AG04450 (cell line): Measurements from ENCODE around the gene ACYP2. TPM values are rescaled to one million over a fixed set of nuclear protein-coding genes. Genes with fewer than 3 reads are reported as not detected.
"Not testable (repeated sequence)": the region's sequence is repeated elsewhere in the genome, so short reads cannot be mapped to it uniquely, and the experiment has no call there.

Experiments
- CTCF ChIA-PET: fragments of 300-600, 350-600 bp; formaldehyde crosslinking; extraction: SDS; loops from one replicate; lab custom pipeline; 2022; ENCODE audit warnings: antibody characterized with exemption, inconsistent platforms; lab: Charles Lee
- POLR2A ChIA-PET: fragments of 350-600 bp; formaldehyde crosslinking; extraction: SDS; loops from one replicate; lab custom pipeline; 2021; ENCODE audit warnings: antibody characterized with exemption, inconsistent platforms; lab: Yijun Ruan, JAX
- DNase-seq: peaks from one replicate; pipeline ENCODE4 v3.0.0-alpha.2; 2011; ENCODE audit warnings: low read depth, low spot score
- H3K27ac ChIP-seq: one replicate; pipeline ENCODE4 v1.5.1; 2012; ENCODE audit warnings: low read depth, low read length, control low read depth
- H3K27me3 ChIP-seq: one replicate; pipeline ENCODE4 v1.6.0; 2012; ENCODE audit warnings: low read length; ENCODE audit not compliant: control insufficient read depth, insufficient read depth
- H3K4me3 ChIP-seq: 2 replicates; pipeline ENCODE4 v1.5.1; 2011; ENCODE audit warnings: mild to moderate bottlenecking, low read depth, low read length, control low read depth
- H3K9me3 ChIP-seq: 2 replicates; pipeline ENCODE4 v1.5.1; 2012; ENCODE audit warnings: low read length; ENCODE audit not compliant: control insufficient read depth, insufficient read depth
- polyA plus RNA-seq: library from polyadenylated mRNA; depleted of rRNA; stranded (reverse); fragments of >200 nt; gene quantifications from 2 replicates; pipeline ENCODE4 v1.2.3, GENCODE V29; 2011
- TF ChIP-seq, protein P1 (sequence below): IDR thresholded peaks from 2 replicates; pipeline ENCODE4 v1.5.1; 2011; ENCODE audit warnings: low read depth, low read length, control low read depth, inconsistent platforms

The ACYP2 gene
- polyA plus RNA-seq, 1 experiment = 8.1 TPM

DNA sequence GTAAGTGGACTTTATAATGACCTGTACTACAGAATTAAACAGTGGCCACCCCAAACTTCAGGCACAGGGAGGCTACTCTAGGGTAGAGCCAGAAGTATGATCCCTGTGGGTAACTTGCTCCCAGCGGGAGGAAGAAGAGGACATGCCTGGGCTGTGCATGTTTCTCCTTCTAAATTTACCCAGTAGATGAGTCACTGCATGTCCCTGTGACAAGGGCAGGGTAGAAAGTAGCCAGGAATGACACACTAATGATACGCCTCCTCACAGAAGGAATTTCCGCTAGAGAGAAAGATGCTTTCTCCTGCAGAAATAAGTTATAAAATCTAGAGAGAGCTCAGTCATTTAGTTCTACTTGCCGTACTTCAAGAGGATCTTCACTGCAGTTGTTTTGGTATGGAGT, 7.5 kb downstream of the ACYP2 start:
- no peak overlapping the region for H3K4me3 ChIP-seq
- ChIA-PET POLR2A (no interaction called here), CTCF (no interaction called here)
- no peaks in the 10 kb centered on the region for H3K27me3 ChIP-seq
- peak; percentile 4 for DNase-seq
- H3K9me3 ChIP-seq = peaks cover 9% of the 10 kb centered on the region
- TF ChIP-seq, protein P1, sequence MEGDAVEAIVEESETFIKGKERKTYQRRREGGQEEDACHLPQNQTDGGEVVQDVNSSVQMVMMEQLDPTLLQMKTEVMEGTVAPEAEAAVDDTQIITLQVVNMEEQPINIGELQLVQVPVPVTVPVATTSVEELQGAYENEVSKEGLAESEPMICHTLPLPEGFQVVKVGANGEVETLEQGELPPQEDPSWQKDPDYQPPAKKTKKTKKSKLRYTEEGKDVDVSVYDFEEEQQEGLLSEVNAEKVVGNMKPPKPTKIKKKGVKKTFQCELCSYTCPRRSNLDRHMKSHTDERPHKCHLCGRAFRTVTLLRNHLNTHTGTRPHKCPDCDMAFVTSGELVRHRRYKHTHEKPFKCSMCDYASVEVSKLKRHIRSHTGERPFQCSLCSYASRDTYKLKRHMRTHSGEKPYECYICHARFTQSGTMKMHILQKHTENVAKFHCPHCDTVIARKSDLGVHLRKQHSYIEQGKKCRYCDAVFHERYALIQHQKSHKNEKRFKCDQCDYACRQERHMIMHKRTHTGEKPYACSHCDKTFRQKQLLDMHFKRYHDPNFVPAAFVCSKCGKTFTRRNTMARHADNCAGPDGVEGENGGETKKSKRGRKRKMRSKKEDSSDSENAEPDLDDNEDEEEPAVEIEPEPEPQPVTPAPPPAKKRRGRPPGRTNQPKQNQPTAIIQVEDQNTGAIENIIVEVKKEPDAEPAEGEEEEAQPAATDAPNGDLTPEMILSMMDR = no peak
- H3K27ac ChIP-seq = no peak overlapping the region

- H3K27me3 ChIP-seq, H3K4me3 ChIP-seq: not testable (repeated sequence)
- CTCF ChIA-PET = interaction anchor here (0.9 kb wide), 1 partner anchor 577 kb away, joined by 3 read pairs; no protein-coding TSS in a partner anchor
These were observed 11.8 kb downstream of the ACYP2 start for GRCh38 chr2:54127174-54127573.

DNA sequence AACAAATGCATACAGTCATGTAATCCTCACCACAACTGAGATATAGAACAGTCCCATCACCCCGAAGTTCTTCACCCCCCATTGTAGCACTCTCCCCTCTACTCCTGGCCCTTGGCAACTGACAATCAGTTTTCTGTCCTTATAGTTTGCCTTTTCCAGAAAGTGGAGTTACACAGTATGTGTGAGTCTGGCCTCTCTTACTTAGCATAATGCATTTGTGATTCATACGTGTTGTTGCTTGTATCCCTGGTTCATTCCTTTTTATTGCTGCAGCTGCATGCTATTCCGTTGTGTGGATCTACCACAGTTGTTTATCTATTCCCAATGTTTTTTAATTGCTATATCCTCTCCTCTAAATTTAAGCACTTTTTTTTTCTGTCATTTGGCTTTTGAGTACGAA, 17.6 kb downstream of the ACYP2 start:
- no peak for DNase-seq
- no peaks in the 10 kb centered on the region for H3K9me3 ChIP-seq
- TF ChIP-seq, protein P1 = no peak
- no peak overlapping the region for H3K27ac ChIP-seq
- no peak overlapping the region for H3K4me3 ChIP-seq
- ChIA-PET CTCF (no interaction called here), POLR2A (no interaction called here)
- H3K27me3 ChIP-seq = no peaks in the 10 kb centered on the region

More at GRCh38 chr2:54127174-54127573, 11.8 kb downstream of the ACYP2 start:
- POLR2A ChIA-PET, H3K9me3 ChIP-seq, H3K27ac ChIP-seq, DNase-seq: not testable (repeated sequence)

DNA sequence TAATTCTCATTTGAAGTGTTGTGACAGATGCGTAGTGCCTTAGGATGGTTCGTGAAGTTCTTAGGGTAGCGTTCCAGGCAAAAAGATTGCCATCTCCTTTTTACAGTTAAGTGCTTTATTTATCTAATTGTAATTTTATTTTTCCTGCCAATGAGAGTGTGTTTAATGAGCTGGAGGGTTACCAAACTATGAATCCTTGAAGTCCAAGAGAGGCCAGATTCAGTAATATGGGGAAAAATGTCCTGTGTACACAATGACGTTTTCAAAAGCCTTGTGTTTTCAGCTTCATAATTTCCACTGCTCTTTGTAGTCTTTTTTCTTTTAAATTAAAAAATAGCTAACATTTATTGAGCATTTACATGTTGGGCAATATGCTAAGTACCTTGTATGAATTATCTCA, 23.8 kb downstream of the ACYP2 start:
- Histone ChIP-seq H3K27me3 (no peaks in the 10 kb centered on the region), H3K4me3 (no peak overlapping the region), H3K9me3 (no peaks in the 10 kb centered on the region), H3K27ac (no peak overlapping the region)
- ChIA-PET POLR2A (no interaction called here), CTCF (no interaction called here)
- no peak for DNase-seq
- TF ChIP-seq, protein P1 = no peak

GRCh38 chr2:54143780-54144179, 28.4 kb downstream of the ACYP2 start:
- no peak for DNase-seq
- ChIA-PET POLR2A (no interaction called here), CTCF (no interaction called here)
- Histone ChIP-seq H3K4me3 (no peak overlapping the region), H3K27ac (no peak overlapping the region), H3K9me3 (no peaks in the 10 kb centered on the region), H3K27me3 (no peaks in the 10 kb centered on the region)
- TF ChIP-seq, protein P1 = no peak
